ENCODE measurements around the gene MDN1.

Gene MDN1

DNA sequence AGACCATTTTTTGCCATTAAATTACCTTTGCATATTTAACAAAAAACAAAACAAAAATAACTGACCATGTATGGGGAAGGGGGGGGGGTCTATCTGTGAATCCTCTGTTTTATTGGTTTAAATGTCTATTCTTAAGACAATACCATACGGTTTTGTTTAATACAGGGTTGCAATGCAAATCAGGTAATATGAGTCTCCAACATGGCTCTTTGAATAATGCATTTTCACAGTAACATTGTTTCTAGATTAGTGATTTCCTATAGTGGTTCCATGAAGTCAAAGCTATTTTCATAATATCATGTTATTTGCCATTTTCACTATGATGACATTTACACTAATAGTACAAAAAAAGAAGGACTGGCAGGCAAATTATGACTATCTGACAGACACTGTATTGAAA lies 116.3 kb downstream of the MDN1 start:
- in situ Hi-C loops (cut with MboI; ENCODE audit: low sequenced_read_pairs): no loop called here

DNA sequence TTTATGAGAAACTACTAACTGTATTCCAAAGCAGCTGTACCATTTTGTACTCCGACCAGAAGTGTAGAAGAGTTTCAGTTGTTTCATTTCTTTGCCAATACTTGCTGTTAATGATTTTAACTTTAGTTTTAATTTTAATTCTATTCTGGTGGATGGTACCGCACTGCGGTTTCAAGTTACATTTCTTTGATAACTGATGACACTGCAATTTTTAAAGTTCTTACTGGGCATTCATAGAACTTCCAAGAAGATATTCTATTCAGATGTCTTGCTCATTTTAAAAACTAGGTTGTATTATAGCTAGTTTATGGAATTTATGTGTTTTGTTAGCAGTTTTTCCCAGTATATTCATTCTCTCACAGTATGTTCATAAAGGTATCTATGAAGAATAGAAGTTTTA lies 117.2 kb downstream of the MDN1 start:
- in situ Hi-C loops (cut with MboI; ENCODE audit: low sequenced_read_pairs): no loop called here

DNA sequence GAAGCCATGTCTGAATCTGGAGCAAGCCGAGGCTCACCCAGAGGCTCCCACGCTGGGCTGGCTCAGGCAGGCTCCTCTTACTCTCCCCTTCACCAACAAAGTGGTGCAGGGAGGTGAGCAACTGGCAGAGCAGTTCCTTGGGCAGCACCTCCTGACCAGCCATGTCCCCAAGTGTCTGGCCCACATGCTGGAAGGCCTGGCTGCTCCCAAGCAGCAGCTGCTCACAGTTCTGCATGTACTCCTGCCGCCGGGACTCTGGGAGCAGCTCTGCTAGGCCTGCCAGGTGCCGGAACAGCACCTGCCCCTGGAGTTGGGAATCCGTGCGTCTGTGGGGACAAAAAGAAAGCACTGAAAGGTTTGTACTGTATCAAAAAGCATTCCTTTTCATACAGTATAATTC lies 123.9 kb downstream of the MDN1 start:
- in situ Hi-C loops (cut with MboI; ENCODE audit: low sequenced_read_pairs): no loop called here

DNA sequence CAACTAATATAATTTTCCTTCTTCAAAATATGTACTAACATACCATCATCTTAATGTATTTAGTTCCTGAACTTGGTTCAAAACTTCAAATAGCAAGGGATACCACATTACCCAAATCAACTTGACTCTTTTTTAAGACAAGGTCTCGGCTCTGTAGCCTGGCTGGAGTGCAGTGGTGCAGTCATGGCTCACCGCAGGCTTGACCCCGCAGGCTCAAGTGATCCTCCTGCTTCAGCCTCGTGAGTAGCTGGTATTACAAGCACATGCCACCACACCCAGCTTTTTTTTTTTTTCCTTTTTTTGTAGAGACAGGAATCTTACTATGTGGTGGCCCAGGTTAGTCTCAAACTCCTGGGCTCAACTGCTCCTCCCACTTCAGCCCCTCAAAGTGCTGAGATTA lies 125.2 kb downstream of the MDN1 start:
- in situ Hi-C loops (cut with MboI; ENCODE audit: low sequenced_read_pairs): no loop called here

DNA sequence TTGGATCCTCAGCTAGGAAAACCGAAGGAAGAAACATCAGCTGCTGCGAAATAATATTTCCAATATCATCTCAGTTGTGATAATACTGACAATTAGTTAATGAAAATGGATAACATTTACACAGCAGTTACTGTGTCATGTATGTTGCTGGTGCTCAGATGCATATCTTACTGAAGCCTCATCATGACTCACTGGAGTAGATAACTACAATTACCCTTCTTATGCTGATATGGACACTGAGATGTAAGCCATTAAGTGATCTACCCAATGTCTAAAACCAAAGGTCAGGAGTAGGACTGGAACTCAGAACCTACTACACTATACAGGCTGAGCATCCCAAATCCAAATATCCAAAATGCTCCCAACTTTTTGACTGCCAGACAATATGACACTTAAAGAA lies 126.4 kb downstream of the MDN1 start:
- in situ Hi-C loops (cut with MboI; ENCODE audit: low sequenced_read_pairs): no loop called here

DNA sequence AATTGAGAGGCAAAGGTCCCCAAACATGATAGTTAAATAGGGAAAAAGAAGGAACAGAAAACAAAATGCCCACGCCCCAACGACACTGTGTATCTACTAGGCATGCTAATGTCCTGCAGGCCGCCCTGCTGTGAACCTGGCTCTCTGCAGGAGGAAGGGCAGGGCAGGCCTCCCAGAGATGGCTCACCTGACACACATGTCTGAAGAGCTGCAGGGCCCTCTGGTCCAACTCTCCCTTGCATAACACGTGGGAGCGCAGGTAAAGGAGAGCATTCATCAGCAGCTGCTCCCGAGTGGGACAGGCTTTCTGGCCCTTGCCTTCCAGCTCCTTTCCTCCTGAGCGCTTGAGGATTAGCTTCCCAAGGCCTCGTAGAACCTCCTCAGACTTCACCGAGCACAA lies 127.3 kb downstream of the MDN1 start:
- in situ Hi-C loops (cut with MboI; ENCODE audit: low sequenced_read_pairs): no loop called here

DNA sequence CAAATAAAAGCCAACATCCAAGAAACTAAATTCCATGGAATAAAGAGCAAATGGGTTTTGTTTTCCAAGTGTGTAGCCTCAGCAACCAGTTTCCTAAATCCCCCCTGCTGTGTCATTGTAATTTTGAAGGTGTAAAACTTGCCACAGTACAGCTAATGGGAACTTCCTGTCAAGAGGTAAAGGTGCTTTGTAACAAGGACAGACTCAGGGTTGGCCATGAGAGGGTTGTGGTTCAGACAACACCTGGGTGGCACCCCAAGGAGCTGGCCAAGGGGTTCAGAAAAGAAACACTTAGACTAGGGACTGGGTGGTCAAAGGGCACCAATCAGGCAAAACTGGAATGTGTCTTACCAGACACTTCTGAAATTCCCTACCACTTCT lies 128.7 kb downstream of the MDN1 start:
- in situ Hi-C loops (cut with MboI; ENCODE audit: low sequenced_read_pairs): no loop called here

DNA sequence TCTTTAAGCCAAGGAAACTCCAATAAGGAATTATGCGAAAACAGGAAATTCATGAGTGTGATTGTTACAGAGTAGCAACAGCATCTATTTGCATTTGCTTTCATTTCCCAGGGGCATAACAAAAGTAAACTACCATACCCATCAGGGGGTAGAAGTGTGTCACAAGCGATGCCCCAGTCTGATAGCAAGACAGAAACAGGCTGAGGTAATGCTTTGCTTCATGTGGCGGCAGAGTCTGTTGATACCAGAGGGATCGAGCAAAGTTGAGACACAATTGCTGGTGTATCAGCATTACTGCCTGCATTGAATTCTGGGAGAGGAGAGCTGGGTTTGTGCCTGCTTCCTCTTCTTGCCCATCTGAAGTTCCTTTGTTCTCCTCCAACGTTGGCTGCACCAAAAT lies 129.9 kb downstream of the MDN1 start:
- in situ Hi-C loops (cut with MboI; ENCODE audit: low sequenced_read_pairs): no loop called here

DNA sequence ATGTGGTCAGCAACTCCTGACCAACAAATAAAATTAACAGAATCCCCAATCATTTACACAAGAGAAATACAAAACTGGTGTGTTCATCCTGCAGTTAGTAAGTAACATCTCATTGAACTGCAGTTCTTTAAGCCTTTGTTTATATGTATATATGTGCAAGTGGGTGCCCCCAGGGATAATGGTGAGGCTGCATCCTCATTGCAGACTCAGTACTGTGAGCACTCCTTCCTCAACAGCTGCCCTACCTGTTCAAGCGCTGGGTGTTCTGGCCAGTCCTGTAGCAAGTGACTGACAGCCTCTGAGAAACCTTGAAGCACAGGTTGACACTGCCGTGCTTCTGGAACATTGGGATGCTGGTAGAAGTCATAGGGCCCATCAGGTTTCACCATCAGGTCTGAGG lies 131.3 kb downstream of the MDN1 start:
- in situ Hi-C loops (cut with MboI; ENCODE audit: low sequenced_read_pairs): no loop called here

DNA sequence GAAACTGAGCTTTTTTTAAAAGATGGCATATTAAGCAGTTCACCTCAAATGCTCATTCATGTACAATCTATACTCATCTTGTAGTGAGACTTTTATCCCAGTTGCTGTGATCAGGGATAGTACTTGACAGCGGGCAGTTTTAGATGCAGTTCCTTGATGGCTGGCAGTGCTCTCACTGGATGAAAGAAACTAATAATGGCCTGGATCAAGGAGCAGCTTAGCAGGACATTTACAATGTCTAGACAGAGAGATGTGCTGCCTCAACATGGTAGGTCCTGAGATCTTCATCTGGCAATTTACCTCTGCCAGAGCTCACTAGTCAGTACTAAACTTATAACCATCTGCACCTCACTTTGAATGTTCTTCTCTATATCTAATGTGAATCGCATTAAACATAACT lies 134.3 kb downstream of the MDN1 start:
- in situ Hi-C loops (cut with MboI; ENCODE audit: low sequenced_read_pairs): no loop called here

DNA sequence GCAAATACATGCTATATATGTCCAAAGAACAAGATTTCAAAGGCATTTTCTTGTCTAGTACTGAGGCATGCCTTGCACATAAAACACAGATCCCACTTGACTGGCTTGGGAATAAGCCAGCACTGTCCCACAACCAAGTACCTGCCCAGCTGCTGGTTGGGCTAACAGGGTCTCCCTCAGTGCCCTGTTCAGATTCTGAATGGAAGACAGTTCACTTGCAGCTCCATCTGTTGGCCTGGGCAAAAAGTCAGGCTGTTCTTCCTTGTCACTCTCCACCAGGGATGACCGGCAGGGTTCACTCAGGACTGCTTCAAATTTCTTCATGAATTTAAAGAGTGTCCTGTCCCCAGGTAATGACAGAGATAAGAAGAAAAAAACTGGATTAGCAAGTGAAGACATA lies 136.6 kb downstream of the MDN1 start:
- in situ Hi-C loops (cut with MboI; ENCODE audit: low sequenced_read_pairs): no loop called here

DNA sequence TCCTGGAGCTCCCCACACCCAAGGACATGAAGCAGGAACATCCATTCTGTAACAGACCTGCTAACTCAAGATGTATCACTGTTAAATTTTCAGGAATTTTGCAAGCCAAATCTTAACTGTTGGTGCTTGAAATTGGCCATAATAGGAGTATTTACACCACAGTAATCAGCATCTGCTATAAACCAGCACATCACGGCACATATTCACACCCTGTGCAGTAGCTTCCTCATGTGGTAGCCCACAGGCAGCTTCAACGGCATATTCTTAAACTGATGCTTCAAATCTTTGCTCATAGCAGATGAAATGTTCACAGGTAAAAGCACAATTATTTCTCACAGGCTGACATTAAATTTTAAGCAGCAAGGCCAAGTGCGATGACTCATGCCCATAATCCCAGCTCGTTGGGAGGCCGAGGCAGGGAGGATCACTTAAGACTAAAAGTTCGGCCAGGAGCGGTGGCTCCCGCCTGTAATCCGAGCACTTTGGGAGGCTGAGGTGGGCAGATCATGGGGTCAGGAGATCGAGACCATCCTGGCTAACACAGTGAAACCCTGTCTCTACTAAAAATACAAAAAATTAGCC lies 137.5 kb downstream of the MDN1 start:
- in situ Hi-C loops (cut with MboI; ENCODE audit: low sequenced_read_pairs): no loop called here

DNA sequence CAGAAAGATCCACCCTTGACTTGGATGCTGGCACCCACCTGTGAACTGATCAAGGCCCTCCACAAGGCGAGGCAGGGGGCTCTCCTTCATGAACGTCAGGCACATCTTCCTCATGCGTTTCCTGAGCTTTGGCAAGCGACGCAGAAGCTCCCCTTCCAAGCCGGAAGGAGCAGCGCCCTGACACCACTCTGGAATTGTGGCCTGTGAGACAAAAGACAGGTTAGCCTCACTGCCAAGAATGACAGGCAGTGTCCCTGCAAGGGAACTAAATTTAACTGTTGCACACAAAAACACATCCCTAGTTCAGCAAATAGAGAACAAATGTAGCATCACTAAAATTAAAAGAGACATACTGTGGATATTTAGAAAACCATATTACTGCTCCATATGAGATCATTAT lies 139.0 kb downstream of the MDN1 start:
- in situ Hi-C loops (cut with MboI; ENCODE audit: low sequenced_read_pairs): no loop called here

DNA sequence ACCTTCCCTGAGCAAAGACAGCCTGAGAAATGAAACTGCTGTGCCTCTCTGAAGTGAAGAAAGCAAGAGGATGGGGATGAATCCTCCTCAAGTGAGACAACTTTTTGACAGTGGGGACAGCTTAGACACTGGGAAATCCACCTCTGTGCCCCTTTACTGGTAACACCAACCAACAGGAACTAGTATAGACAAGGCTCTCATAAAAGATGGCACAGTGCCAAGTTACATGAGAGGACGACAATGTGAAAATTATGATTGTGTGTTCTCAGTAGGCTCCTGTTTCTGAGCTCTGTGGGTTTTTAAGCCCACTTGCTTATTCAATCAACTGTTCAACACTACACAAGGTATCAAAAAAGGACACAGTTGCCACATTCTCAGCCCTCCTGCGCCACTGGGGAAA lies 139.4 kb downstream of the MDN1 start:
- in situ Hi-C loops (cut with MboI; ENCODE audit: low sequenced_read_pairs): no loop called here

DNA sequence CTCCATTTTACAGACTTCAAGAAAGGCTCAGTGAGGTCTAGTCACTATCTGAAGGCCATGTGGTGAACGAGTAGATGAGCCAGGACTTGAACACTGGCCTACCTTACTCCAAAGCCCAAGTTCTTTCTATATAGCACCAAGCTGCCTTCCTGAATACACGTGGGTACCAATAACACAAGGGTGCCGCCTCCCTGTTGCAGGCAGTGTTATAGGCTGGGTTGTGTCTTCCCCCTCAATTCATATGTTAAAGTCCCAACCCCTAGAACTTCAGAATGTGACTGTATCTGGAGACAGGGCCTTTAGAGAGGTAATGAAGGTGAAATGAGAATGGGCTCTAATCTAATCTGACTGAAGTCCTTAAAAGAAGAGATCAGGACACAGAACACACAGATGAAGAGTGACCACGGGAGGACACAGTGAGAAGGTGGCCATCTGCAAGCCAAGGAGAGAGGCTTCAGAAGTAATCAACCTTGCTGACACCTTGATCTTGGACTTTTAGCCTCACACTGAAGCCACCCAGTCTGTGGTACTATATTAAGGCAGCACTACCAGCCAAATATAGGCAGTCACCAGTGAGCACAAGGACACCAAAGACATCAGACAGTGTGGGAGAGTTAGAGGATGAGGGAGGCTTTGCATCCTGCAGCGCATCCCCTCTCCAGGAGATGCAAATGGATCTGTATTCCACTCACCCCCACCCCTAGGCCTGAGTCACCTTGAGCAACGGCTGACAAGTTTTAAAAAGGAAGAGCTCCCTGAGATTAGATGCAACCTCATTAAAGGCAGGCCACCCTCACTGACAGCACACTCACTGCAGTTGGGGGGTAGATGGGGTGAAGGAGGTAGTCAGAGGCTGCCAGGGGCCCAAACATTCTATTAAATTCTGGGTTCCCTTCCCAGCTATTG lies 140.1 kb downstream of the MDN1 start:
- in situ Hi-C loops (cut with MboI; ENCODE audit: low sequenced_read_pairs): no loop called here

DNA sequence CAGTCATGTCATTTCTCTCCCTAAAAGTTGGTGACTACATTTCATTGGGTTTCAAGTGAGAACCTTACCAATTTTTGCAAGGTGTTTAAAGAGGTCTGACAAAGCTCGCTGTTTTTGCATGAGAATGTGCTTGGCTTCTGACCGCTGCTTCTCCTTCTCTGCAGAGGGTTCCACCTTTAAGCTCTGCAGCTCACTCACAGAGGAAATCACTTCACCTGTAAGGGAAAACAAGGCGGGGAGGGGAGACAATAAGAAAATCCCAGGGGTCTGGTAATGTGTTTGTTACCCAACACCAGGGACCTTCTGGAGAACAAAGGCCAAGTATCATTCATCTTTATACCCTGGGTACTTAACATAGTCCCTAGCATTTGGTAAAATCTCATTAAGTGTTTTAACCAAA lies 141.1 kb downstream of the MDN1 start:
- in situ Hi-C loops (cut with MboI; ENCODE audit: low sequenced_read_pairs): no loop called here

DNA sequence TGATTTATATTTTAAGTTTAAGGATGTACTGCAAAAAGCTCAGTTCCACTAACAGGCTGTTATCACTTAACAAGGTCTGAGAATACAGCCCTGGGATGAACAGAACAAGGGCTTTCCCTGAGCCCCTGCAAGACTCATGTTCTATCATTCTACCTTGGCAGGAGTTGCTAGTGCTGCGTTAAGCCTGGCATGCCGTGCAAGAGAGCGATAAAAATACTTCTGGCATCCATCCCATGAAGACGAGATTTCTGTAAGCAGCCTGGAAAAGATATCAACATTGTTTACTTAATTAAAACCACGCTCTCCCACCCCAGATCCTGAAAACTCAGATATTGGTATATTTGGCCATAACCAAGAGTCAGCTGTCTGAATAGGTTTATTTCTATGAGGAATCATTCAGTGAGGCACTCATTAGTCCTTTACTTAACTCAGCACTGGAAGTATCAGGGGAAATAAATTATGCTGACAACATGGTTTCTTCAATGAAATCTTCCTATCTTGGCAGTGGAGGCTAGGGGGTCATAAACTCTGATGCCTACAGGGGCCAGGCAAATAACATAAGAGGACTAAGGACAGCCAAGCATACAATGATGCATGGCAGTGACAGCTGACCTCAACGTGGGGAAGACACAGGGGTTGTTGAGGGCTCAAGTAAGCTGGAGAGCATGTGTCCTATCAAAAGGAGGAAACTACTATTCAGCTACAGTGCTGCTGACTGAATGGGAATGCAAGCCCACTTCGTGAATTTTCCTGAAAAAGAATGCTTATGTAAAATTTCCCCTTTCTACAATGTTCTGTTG lies 143.4 kb downstream of the MDN1 start:
- in situ Hi-C loops (cut with MboI; ENCODE audit: low sequenced_read_pairs): no loop called here

DNA sequence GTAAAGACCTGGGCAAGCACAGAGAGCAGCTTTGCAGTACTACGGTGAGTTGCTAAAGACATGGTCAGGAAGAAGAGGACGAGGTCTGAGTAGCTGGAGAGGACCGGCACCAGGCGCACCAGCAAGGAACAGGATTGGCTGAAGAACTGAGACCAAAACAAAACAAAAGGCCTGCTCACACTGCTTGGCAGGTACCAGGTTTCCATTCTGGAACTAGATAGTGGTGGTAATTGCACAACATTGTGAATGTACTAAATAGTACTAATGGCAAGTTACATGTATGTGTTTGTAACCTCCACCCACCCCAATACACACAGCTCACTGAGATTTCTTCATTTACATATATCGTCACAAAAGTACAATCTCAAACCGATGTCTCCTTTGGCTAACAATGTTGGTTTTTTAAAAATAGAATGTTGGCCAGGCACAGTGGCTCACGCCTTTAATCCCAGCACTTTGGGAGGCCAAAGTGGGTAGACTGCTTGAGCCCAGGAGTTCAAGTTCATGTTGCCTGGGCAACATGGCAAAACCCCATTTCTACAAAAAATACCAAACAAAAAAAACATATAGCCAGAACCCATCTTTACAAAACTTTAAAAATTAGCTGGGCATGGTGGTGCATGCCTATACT lies 148.5 kb downstream of the MDN1 start:
- in situ Hi-C loops (cut with MboI; ENCODE audit: low sequenced_read_pairs): no loop called here

DNA sequence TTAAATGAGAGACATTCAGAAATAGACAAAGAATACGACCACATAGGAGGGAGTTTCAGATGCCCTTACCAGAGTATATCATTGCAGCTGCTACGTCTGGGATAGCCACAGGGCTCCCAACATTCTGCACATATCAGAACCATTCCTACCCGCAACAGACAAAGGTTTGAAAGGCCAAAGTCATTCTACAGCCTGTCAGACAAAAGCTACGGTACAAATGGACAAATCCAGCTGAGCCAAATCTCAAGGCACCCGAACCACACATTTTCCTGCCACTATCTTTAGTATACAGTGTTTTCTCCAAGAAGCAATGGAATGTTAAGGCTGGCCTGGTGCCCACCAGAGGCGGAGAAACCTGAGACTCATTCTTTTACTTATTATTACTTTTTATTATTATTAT lies 150.6 kb downstream of the MDN1 start:
- in situ Hi-C loops (cut with MboI; ENCODE audit: low sequenced_read_pairs): no loop called here

DNA sequence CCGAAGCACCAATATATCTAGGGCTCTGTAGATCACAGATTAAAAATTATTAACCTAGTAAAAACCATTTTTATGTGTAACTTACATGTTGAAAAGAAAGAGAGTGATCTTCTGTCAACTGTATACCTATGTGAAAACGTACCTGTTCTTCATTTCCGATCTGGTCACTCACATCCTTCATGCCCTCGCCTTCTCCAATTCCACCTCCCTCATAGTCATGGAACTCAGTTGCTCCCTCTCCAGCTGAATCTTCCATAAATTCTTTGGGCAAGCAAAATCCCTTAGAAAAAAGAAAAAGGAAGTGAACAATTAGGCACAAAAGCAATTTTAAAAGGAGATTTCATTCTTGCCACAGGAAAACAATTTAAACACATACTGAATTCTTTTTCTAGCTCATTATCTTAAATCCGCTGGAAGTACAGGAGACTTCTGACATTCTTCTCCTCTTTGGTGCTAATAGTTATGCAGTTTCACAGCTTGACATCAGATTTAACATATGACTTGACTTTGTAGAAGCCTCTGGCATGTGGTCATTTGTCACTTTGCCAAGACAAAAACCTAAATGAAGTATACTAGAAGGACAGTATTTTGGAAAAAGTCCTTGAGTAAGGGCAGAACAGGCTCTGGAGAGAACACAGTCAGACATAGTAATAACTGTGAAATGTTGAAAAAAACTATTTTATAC lies 151.6 kb downstream of the MDN1 start:
- in situ Hi-C loops (cut with MboI; ENCODE audit: low sequenced_read_pairs): no loop called here

DNA sequence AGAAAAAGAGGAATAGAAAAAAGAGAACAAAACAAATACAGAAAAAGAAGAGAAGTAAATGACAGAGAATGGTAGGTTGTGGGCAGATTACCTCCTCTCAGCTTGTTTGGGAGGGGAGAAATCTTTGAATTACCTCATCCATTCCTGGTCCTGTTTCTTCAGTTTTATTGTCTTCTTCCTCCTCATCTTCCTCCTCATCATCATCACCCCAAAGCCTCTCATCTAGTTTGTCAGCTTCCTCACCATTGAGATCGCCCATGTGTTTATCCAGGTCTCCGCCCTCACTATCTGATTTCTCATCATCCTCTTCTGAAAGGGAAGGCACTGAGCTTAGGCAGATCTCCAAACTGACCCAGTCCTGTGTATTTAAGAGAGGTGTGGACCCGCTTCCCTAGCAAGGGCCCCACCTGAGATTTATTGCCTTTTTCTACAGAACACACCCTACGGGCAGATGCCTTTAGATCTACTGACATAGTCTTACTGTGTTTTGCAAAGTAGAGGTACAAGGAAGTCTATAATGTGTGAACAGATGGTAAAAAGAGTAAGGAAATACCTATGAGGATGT lies 156.9 kb downstream of the MDN1 start:
- in situ Hi-C loops (cut with MboI; ENCODE audit: low sequenced_read_pairs): no loop called here

All from hTERT RPE-1 (cell line).